Neuronal stem cell (in vitro differentiated cells): ENCODE measurements around the gene YPEL5.

Source experiments
- DNase-seq: peaks from one replicate; pipeline ENCODE4 v3.0.0-alpha.2; 2013; ENCODE audit warnings: low spot score
- H2AFZ ChIP-seq: one replicate; pipeline ENCODE4 v1.6.1; 2013; ENCODE audit warnings: mild to moderate bottlenecking, low read length, inconsistent platforms
- H2AK5ac ChIP-seq: 2 replicates; pipeline ENCODE4 v1.6.1; 2013; ENCODE audit warnings: low read depth, mild to moderate bottlenecking, inconsistent platforms, low read length, moderate library complexity, mixed read lengths
- H2BK120ac ChIP-seq: 2 replicates; pipeline ENCODE4 v1.6.1; 2013; ENCODE audit warnings: low read depth, mild to moderate bottlenecking, inconsistent platforms, low read length, moderate library complexity, mixed read lengths
- H2BK12ac ChIP-seq: one replicate; pipeline ENCODE4 v1.6.1; 2013; ENCODE audit warnings: low read length, inconsistent platforms
- H2BK15ac ChIP-seq: 2 replicates; pipeline ENCODE4 v1.6.1; 2013; ENCODE audit warnings: mild to moderate bottlenecking, low read length, inconsistent platforms, mixed read lengths
- H2BK5ac ChIP-seq: one replicate; pipeline ENCODE4 v1.6.1; 2013; ENCODE audit warnings: inconsistent platforms, mild to moderate bottlenecking, low read length, moderate library complexity
- H3K14ac ChIP-seq: one replicate; pipeline ENCODE4 v1.6.1; 2013; ENCODE audit warnings: low read length, inconsistent platforms
- H3K18ac ChIP-seq: 2 replicates; pipeline ENCODE4 v1.6.1; 2013; ENCODE audit warnings: low read length, inconsistent platforms
- H3K23ac ChIP-seq: 2 replicates; pipeline ENCODE4 v1.6.1; 2013; ENCODE audit warnings: low read depth, mild to moderate bottlenecking, mixed read lengths, low read length, inconsistent platforms; ENCODE audit not compliant: poor library complexity
- H3K27ac ChIP-seq: replicated peaks from 3 replicates; pipeline ENCODE4 v1.5.1; 2013; ENCODE audit warnings: low read length, inconsistent platforms
- H3K27me3 ChIP-seq, 3 experiments: 2 replicates each; pipeline ENCODE4 v1.6.1; 2013; ENCODE audit warnings: low read length in 3 of 3, mild to moderate bottlenecking in 2 of 3, inconsistent platforms in 1 of 3, low read depth in 1 of 3, mixed read lengths in 1 of 3, moderate library complexity in 1 of 3; ENCODE audit not compliant: control insufficient read depth in 3 of 3, insufficient read depth in 3 of 3
- H3K36me3 ChIP-seq, 2 donors: replicated peaks in 1 of 2; 2 replicates each; pipeline ENCODE4 v1.6.1; 2013; ENCODE audit warnings: low read length in 2 of 2; ENCODE audit not compliant: control insufficient read depth in 2 of 2, insufficient read depth in 2 of 2
- H3K4ac ChIP-seq: 2 replicates; pipeline ENCODE4 v1.6.1; 2013; ENCODE audit warnings: inconsistent platforms, mild to moderate bottlenecking, low read length, moderate library complexity
- H3K4me1 ChIP-seq, 2 donors: 1 replicate in 1 of 2; 2 replicates in 1 of 2; pipeline ENCODE4 v1.6.1; 2013; ENCODE audit warnings: low read length in 2 of 2, low read depth in 1 of 2; ENCODE audit not compliant: control insufficient read depth in 2 of 2, insufficient read depth in 1 of 2
- H3K4me2 ChIP-seq: one replicate; pipeline ENCODE4 v1.6.1; 2013; ENCODE audit warnings: mild to moderate bottlenecking, low read length, inconsistent platforms; ENCODE audit not compliant: insufficient read depth, poor library complexity, severe bottlenecking
- H3K4me3 ChIP-seq, 2 donors: 2 replicates each; pipeline ENCODE4 v1.5.1; 2013; ENCODE audit warnings: low read length in 2 of 2, mild to moderate bottlenecking in 2 of 2, inconsistent platforms in 1 of 2, moderate library complexity in 1 of 2
- H3K79me1 ChIP-seq: one replicate; pipeline ENCODE4 v1.6.1; 2013; ENCODE audit warnings: low read depth, mild to moderate bottlenecking, inconsistent platforms, low read length, moderate library complexity
- H3K9ac ChIP-seq: one replicate; pipeline ENCODE4 v1.6.1; 2013; ENCODE audit warnings: mild to moderate bottlenecking, low read depth, low read length, inconsistent platforms; ENCODE audit not compliant: poor library complexity
- H3K9me3 ChIP-seq, 2 donors: replicated peaks in 1 of 2; 2 replicates each; pipeline versions ENCODE3 to v1.6.1; 2013; ENCODE audit warnings: low read length in 2 of 2, mild to moderate bottlenecking in 2 of 2, inconsistent platforms in 1 of 2, low read depth in 1 of 2, mixed read lengths in 1 of 2, moderate library complexity in 1 of 2; ENCODE audit not compliant: control insufficient read depth in 2 of 2, insufficient read depth in 1 of 2
- H4K8ac ChIP-seq: one replicate; pipeline ENCODE4 v1.6.1; 2013; ENCODE audit warnings: low read depth, mild to moderate bottlenecking, inconsistent platforms, low read length, moderate library complexity
- H4K91ac ChIP-seq: one replicate; pipeline ENCODE4 v1.6.1; 2013; ENCODE audit warnings: low read length, low read depth, mild to moderate bottlenecking, inconsistent platforms; ENCODE audit not compliant: poor library complexity
- WGBS, 2 donors: extraction: QIAGEN DNeasy Blood & Tissue Kit; methylation state at CpG; one replicate each; pipeline ENCODE4 v1.1.7; 2013; ENCODE audit warnings: missing lambda C conversion rate in 2 of 2, mixed read lengths in 1 of 2; ENCODE audit not compliant: insufficient read length in 2 of 2, insufficient replicate concordance in 1 of 2; ENCODE audit errors: extremely low coverage in 2 of 2; 5-methylcytosine and 5-hydroxymethylcytosine counted together

Gene YPEL5

GRCh38 chr2:30177956-30178355 is 31.1 kb downstream of the YPEL5 start:
- Histone ChIP-seq H3K27me3 (peaks cover 0 to 13% (median 0%) of the 10 kb centered on the region in 3 experiments), H3K4me1 (no peaks in the 10 kb centered on the region), H3K27ac (no peak overlapping the region), H2BK15ac (no peak overlapping the region), H3K23ac (no peak overlapping the region), H2BK120ac (no peak overlapping the region), H4K8ac (no peak overlapping the region), H2BK12ac (no peak overlapping the region), H3K79me1 (no peaks in the 10 kb centered on the region), H3K18ac (no peak overlapping the region), H3K9me3 (no peaks in the 10 kb centered on the region), H2BK5ac (no peak overlapping the region), H3K14ac (no peak overlapping the region), H3K4me2 (no peak overlapping the region), H3K4ac (no peak overlapping the region), H2AFZ (no peak overlapping the region), H3K4me3 (no peak overlapping the region), H4K91ac (no peak overlapping the region), H2AK5ac (no peak overlapping the region), H3K36me3 (no peaks in the 10 kb centered on the region), H3K9ac (no peak overlapping the region)
- DNase-seq: no peak
- WGBS, 2 donors: no CpG with 5 or more reads among the region's 4 CpGs

GRCh38 chr2:30178618-30179434 is 32.0 kb downstream of the YPEL5 start:
- Histone ChIP-seq H3K23ac (no peak overlapping the region), H4K8ac (no peak overlapping the region), H3K4me3 (no peak overlapping the region), H4K91ac (no peak overlapping the region), H2BK5ac (no peak overlapping the region), H2BK120ac (no peak overlapping the region), H2BK12ac (no peak overlapping the region), H3K4me2 (no peak overlapping the region), H3K79me1 (no peaks in the 10 kb centered on the region), H2BK15ac (no peak overlapping the region), H3K27ac (no peak overlapping the region), H3K18ac (no peak overlapping the region), H3K4me1 (no peaks in the 10 kb centered on the region), H3K36me3 (no peaks in the 10 kb centered on the region), H3K9ac (no peak overlapping the region), H2AK5ac (no peak overlapping the region), H3K4ac (no peak overlapping the region), H3K14ac (no peak overlapping the region), H2AFZ (no peak overlapping the region), H3K9me3 (no peaks in the 10 kb centered on the region), H3K27me3 (peaks cover 0 to 11% (median 0%) of the 10 kb centered on the region in 3 experiments)
- WGBS, 2 donors: no CpG with 5 or more reads among the region's 11 CpGs
- DNase-seq: no peak

- WGBS, 2 donors: no CpG with 5 or more reads among the region's 2 CpGs
Measured at GRCh38 chr2:30179536-30179935, 32.7 kb downstream of the YPEL5 start.

GRCh38 chr2:30180226-30180625 is 33.4 kb downstream of the YPEL5 start:
- Histone ChIP-seq H3K4me2 (no peak overlapping the region), H2BK15ac (no peak overlapping the region), H3K18ac (no peak overlapping the region), H2AK5ac (no peak overlapping the region), H3K4ac (no peak overlapping the region), H3K79me1 (no peaks in the 10 kb centered on the region), H3K4me3 (no peak overlapping the region), H3K14ac (no peak overlapping the region), H2BK5ac (no peak overlapping the region), H3K23ac (no peak overlapping the region), H3K27ac (no peak overlapping the region), H2AFZ (no peak overlapping the region), H2BK120ac (no peak overlapping the region), H4K91ac (no peak overlapping the region), H2BK12ac (no peak overlapping the region), H3K4me1 (no peaks in the 10 kb centered on the region), H3K36me3 (no peaks in the 10 kb centered on the region), H3K9me3 (no peaks in the 10 kb centered on the region), H3K27me3 (peaks cover 0 to 11% (median 0%) of the 10 kb centered on the region in 3 experiments), H4K8ac (no peak overlapping the region), H3K9ac (no peak overlapping the region)
- no CpG with 5 or more reads among the region's 3 CpGs for WGBS, 2 donors
- DNase-seq: no peak

More at GRCh38 chr2:30179536-30179935, 32.7 kb downstream of the YPEL5 start:
- no peak overlapping the region for H2BK15ac ChIP-seq
- no peak overlapping the region for H2AK5ac ChIP-seq
- no peak overlapping the region for H3K18ac ChIP-seq
- H4K91ac ChIP-seq: no peak overlapping the region
- H3K79me1 ChIP-seq: no peaks in the 10 kb centered on the region
- no peaks in the 10 kb centered on the region for H3K4me1 ChIP-seq
- H3K4me2 ChIP-seq: no peak overlapping the region
- no peaks in the 10 kb centered on the region for H3K36me3 ChIP-seq
- H2BK5ac ChIP-seq: no peak overlapping the region
- no peak overlapping the region for H3K14ac ChIP-seq
- no peak overlapping the region for H3K9ac ChIP-seq
- H2BK120ac ChIP-seq: no peak overlapping the region
- H4K8ac ChIP-seq: no peak overlapping the region
- no peak overlapping the region for H3K27ac ChIP-seq
- H2AFZ ChIP-seq: no peak overlapping the region
- H3K4me3 ChIP-seq: no peak overlapping the region
- no peak overlapping the region for H3K23ac ChIP-seq
- H2BK12ac ChIP-seq: no peak overlapping the region
- no peaks in the 10 kb centered on the region for H3K9me3 ChIP-seq
- H3K27me3 ChIP-seq: peaks cover 0 to 11% (median 0%) of the 10 kb centered on the region in 3 experiments
- no peak overlapping the region for H3K4ac ChIP-seq
- DNase-seq: no peak
